Spinal cord (tissue), 4 donors: ENCODE results near the gene GOLGA8A. TPM values are rescaled to one million over a fixed set of nuclear protein-coding genes. Genes with fewer than 3 reads are reported as not detected.

Experiments used
- polyA plus RNA-seq, 2 donors: library from polyadenylated mRNA; unstranded; fragments of 120-200 nt; gene quantifications; one replicate each; pipeline ENCODE4 v1.2.1, GENCODE V29; 2013; ENCODE audit not compliant: insufficient read length in 2 of 2
- total RNA-seq, 2 donors: library from RNA; depleted of rRNA in 1 of 2; stranded (reverse); fragments of 120-200 nt in 1 of 2; fragments of >200 nt in 1 of 2; gene quantifications; one replicate each; pipeline versions ENCODE4 v1.2.3 to v1.2.4, GENCODE V29; 2013 to 2014

Gene GOLGA8A
- total and polyA plus RNA-seq, 4 donors = 47.3 to 197 (median 98.9) TPM

Other genes starting within 250 kb of the GOLGA8A start
- 10 to 100 TPM; 88.3 TPM for gene KATNBL1, start 227.7 kb downstream of the GOLGA8A start, total RNA-seq
- gene KATNBL1, start 227.7 kb downstream of the GOLGA8A start, polyA plus RNA-seq = 10 to 100 TPM; 67.5 to 86.8 TPM
- gene EMC4, start 212.8 kb downstream of the GOLGA8A start, total RNA-seq = 100 to 1,000 TPM; 102 to 121 TPM
- gene EMC4, start 212.8 kb downstream of the GOLGA8A start, polyA plus RNA-seq = 100 to 1,000 TPM; 136 to 137 TPM
- gene SLC12A6, start 100.0 kb downstream of the GOLGA8A start, total RNA-seq = 10 to 100 TPM; 20.9 to 38.7 TPM
- gene SLC12A6, start 100.0 kb downstream of the GOLGA8A start, polyA plus RNA-seq = 10 to 100 TPM; 31.4 to 35.4 TPM
- 100 to 1,000 TPM in 1 of 2 donors, 10 to 100 TPM in 1; 71.7 to 177 TPM for gene NOP10, start 94.7 kb downstream of the GOLGA8A start, total RNA-seq
- gene NOP10, start 94.7 kb downstream of the GOLGA8A start, polyA plus RNA-seq = 100 to 1,000 TPM; 115 to 117 TPM
- not detected for gene NUTM1, start 94.5 kb downstream of the GOLGA8A start, total RNA-seq
- gene NUTM1, start 94.5 kb downstream of the GOLGA8A start, polyA plus RNA-seq = under 1 TPM in 1 of 2 donors, not detected in 1; 0.06 TPM
- 10 to 100 TPM; 18.1 to 22.7 TPM for gene LPCAT4, start 70.6 kb downstream of the GOLGA8A start, total RNA-seq
- 100 to 1,000 TPM; 116 to 155 TPM for gene LPCAT4, start 70.6 kb downstream of the GOLGA8A start, polyA plus RNA-seq
- 10 to 100 TPM; 44.8 to 46.3 TPM for gene GOLGA8B, start 145.8 kb upstream of the GOLGA8A start, total RNA-seq
- 100 to 1,000 TPM in 1 of 2 donors, 10 to 100 TPM in 1; 94.9 to 108 TPM for gene GOLGA8B, start 145.8 kb upstream of the GOLGA8A start, polyA plus RNA-seq